Measurements from ENCODE around the gene GYS1.
A peak's percentile ranks its signal among the peaks of the same experiment; 100 is the strongest.

GYS1 gene

DNA sequence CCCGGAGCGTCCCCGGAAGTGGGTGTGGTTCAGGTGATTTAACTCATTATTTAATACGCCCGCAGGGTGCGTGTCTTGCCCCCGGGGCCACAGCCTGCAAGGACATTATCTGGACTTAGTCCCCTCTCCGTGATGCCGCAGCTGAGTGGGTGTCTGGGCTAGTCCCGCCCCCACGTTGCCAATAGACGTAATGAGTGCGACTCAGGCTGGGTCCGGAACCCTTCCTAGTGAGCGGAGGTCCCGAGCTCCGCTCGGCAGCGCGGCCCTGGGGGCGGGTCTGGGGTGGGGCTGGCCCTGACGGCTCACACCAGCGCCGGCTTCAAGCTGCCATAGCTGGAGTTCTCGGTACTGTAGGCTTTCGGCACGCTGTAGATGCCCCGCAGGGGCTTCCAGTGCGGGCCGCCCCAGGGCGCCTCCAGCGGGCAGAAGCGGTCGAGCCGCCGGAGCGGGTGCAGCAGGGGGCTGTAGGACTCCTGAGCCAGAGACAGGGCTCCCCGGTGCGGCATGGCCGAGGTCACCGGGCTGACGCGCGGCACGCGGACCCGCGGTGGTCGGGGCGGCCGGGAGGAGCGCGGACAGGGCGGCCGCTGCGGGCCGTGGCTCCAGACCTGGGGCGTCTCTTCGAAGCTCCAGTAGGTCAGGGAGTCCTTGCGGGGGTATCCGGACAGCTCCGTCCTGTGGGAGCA, 24.7 kb upstream of the GYS1 start:
- peak; percentile 64 for DNase-seq

GRCh38 chr19:49017041-49017665, 24.0 kb upstream of the GYS1 start, which contains the start of gene LHB:
LHB (minus strand) TSS chr19:49017091; CDS start chr19:49017081, 10 bp downstream.
- DNase-seq, result no peak

GRCh38 chr19:49016067-49016839, 23.1 kb upstream of the GYS1 start:
- no peak for DNase-seq

- no peak for DNase-seq
Observed at GRCh38 chr19:49014870-49015255, 21.8 kb upstream of the GYS1 start.

DNA sequence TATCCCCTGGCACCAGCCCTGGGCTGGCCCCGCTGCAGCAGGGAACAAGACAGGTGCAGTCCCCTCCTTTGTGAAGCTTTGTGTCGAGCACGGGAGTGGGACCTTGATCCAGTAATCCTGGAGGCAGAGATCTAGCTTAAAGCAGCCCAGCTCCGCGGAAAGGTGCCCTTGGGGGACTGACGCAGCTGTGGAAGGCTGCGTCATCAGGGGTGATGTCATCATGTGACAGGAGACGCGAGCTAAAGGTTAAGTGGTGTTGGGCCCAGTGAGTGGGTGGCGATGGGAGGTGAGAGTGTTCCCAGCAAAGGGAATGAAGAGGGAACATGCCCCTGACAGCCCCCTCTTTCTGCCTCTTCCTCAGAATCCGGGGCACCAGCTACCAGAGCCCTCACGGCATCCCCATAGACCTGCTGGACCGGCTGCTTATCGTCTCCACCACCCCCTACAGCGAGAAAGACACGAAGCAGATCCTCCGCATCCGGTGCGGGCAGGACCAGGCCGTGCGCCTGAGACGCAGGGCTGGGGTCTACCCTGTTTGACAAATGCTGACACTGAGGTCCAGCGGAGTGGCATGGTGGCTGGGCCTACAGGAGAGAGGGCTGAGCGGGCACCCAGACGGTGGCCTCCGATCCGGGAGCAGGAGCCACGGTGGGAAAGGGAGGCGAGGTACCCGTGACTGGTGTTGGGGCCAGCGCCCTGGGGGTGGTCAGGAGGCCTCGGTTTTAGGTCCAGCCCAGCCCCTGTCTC, 21.2 kb upstream of the GYS1 start:
- no peak for DNase-seq

- no peak for DNase-seq
Observed at GRCh38 chr19:49011194-49011593, 18.1 kb upstream of the GYS1 start.

- DNase-seq, result no peak
Observed at GRCh38 chr19:49010453-49010852, 17.3 kb upstream of the GYS1 start.

DNA sequence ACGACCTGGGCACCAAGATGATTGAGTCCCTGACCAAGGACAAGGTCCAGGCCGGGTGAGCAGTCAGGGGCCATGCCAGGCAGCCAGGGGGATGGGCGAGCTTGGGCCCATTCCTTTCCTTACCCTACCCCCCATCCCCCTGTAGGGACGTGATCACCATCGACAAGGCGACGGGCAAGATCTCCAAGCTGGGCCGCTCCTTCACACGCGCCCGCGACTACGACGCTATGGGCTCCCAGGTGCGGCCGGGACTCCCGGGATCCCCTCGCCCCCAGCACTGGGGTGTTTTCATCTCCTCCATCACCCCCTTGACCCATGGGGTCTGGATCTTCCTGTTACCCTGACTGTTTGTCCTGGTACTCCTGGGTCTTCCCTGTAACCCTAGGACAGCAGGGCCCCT, 16.7 kb upstream of the GYS1 start:
- no peak for DNase-seq

DNA sequence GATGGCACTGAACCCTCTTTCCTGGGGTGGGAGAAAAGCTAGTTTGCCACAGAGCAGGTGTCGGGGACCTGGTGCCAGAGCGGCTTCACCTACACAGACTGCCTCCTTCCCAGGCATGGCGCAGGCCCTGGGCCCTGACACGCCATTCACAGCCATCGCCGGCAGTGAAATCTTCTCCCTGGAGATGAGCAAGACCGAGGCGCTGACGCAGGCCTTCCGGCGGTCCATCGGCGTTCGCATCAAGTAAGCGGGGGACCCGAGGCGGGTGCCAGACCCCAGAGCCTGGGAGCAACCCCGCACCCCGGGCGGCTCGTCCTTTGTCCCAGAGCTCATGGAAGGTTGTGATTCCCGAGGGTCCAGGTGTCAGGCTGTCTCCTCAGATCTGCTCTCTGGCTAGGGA, 13.8 kb upstream of the GYS1 start:
- DNase-seq, result no peak

GRCh38 chr19:49004964-49005614, 12.0 kb upstream of the GYS1 start:
- no peak for DNase-seq

DNA sequence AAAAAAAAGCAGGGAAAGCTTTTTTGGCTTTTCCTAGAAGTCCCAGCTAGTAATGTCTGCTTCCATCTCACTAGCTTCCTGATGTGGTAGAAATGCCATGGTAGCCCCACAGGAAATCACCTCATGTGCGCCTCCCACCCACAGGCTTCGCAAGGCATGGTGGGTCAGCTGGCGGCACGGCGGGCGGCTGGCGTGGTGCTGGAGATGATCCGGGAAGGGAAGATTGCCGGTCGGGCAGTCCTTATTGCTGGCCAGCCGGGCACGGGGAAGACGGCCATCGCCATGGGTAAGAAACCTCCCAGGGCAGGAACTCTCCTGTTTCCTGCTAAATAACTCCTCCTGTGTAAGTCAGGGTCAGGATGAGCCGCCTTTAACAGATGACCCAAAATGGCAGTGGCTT, 11.0 kb upstream of the GYS1 start:
- no peak for DNase-seq

DNA sequence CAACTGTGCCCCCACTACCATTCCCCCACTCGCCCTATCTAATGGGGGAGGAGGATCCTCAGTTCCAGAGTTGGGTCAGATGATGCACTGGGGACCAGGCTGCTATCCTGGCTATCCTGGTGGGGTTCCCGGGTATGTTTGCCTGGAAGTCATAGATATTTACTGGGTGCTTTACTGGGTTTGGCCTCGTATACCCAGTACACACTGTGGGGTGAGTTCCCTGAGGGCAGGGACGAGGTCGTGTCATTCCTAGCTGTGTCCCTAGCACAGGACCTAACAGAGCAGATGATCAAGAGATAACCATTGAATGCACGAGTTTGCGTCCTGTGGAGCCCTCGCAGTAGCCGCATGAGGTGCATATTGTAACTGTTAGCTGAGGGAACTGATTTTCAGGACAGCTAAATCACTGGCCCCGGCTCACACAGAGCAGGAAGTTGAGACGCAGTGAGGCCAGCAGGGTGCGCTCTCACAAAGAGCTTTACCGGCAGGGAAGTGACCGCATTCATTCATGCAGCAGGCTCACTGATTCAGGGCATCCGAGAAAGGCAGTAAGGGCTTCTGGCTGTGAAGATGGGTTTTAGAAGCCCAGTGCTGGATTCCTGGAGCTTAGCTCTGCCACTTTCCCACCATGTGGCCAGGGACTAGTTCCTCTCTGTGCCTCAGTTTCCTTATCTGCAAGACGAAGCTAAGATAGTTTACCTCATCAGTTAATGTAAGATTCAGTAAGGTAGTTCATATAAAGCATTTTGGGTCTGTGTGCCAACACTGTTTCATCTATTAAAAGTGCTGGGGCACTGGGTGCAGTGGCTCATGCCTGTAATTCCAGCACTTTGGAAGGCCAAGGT, 6.6 kb upstream of the GYS1 start:
- peak; percentile 69 for DNase-seq

- DNase-seq, result peak; percentile 47
Observed at GRCh38 chr19:48997972-48998371, 4.9 kb upstream of the GYS1 start.

DNA sequence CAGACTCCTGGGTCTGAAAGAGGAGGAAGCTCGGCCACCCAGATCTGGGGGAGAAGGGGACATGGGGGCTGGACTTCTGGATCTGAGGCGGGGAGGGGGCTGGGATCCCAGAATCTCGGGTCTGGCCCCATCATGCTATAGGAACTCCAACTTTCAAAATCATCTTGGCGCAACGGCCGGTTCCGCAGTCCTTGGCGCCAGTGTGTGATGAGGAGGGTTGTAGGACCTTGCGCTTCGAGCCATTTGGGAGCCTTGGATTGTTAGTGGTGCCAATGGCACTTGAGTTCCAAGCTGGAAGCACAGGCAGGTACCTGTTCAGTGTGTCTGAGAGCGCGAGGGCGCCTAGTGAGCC, 902 bp upstream of the GYS1 start:
- no peak for DNase-seq

- DNase-seq, result no peak
Observed at GRCh38 chr19:48992581-48993174, 431 bp downstream of the GYS1 start.

GRCh38 chr19:48991873-48992580, 1.1 kb downstream of the GYS1 start:
- no peak for DNase-seq

DNA sequence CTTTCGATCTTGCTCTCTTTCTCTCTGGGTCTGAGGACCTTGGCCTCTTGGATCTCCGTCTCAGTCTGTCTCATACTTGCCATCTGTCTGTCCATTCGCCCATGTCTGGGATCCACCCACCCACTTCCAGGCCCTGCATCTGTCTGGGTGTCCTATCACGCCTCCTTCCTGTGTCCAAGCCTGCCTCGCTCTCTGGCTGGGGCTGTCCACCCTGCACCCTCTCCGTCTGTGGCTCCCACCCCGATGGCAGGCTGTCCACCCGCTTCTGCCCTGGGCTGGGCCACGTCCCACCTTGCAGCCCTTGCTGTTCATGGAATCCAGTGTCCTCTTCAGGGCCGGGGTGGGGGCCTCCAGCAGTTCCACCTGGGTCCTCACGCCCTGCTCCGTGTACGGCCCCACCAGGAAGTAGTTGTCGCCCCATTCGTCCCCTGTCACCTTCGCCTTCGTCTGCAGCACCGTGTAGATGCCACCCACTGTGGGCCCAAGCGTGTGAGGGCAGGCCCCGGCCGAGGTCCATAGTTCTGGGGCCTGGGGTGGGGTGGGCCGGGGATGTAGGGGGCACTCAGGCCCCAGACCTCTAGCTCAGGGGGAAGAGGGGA, 2.0 kb downstream of the GYS1 start:
- no peak for DNase-seq

DNA sequence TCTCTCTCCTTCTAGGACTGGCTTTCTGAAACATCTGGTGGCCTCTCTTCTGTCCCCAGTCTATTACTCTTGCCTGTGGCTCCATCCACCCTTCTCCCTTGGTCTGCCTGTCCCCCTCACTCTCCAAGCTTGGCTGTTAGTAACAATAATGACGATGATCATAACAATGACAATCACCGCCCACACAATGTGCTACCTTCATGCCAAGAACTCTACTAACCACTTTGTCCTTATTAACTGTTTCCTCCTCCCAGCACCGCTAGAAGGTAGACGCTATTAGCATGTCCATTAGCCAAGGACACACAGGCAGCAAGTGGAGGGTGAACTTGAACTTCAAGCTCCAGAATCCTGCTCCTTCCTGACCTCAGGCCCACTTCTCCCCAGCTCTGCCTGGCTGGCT, 2.7 kb downstream of the GYS1 start:
- DNase-seq, result no peak

- DNase-seq, result no peak
Observed at GRCh38 chr19:48989701-48990291, 3.3 kb downstream of the GYS1 start.

GRCh38 chr19:48988860-48989259, 4.2 kb downstream of the GYS1 start:
- DNase-seq, result no peak
